Measurements from ENCODE around the gene ZBTB24.

The ZBTB24 gene

DNA sequence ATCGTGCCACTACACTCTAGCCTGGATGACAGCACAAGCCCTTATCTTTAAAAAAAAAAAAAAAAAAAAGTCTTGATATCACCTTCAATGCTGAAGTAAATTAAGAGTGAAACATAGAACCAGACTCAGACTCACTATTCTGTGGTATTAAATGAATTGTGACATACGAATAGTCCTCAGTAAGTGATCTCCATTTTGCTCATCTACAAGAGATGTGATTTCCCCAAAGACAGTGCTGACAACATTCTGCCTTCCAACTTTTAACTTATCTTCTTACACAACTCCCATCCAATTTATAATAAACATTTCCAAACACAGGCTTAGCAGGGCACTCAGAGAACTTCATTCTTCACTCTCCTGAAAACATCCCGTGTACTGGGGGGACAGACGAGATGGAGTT is 8.0 kb downstream of the ZBTB24 start:
- no peak for DNase-seq (ENCODE audit: low spot score)
- TF ChIP-seq, protein P1, sequence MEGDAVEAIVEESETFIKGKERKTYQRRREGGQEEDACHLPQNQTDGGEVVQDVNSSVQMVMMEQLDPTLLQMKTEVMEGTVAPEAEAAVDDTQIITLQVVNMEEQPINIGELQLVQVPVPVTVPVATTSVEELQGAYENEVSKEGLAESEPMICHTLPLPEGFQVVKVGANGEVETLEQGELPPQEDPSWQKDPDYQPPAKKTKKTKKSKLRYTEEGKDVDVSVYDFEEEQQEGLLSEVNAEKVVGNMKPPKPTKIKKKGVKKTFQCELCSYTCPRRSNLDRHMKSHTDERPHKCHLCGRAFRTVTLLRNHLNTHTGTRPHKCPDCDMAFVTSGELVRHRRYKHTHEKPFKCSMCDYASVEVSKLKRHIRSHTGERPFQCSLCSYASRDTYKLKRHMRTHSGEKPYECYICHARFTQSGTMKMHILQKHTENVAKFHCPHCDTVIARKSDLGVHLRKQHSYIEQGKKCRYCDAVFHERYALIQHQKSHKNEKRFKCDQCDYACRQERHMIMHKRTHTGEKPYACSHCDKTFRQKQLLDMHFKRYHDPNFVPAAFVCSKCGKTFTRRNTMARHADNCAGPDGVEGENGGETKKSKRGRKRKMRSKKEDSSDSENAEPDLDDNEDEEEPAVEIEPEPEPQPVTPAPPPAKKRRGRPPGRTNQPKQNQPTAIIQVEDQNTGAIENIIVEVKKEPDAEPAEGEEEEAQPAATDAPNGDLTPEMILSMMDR (IDR thresholded peaks at IDR 0.05; ENCODE audit: extremely low read depth, insufficient read depth, missing control alignments): no peak
- in situ Hi-C loops (cut with MboI; ENCODE audit: low pct_unique_long_range_greater_than_20kb, low sequenced_read_pairs, unreplicated experiment): no loop called here

GRCh38 chr6:109473120-109473519 is 9.9 kb downstream of the ZBTB24 start:
- in situ Hi-C loops (cut with MboI; ENCODE audit: low pct_unique_long_range_greater_than_20kb, low sequenced_read_pairs, unreplicated experiment): no loop called here
- DNase-seq (ENCODE audit: low spot score): no peak
- TF ChIP-seq, protein P1 (IDR thresholded peaks at IDR 0.05; ENCODE audit: extremely low read depth, insufficient read depth, missing control alignments): no peak

- in situ Hi-C loops (cut with MboI; ENCODE audit: low pct_unique_long_range_greater_than_20kb, low sequenced_read_pairs, unreplicated experiment): no loop called here
- no peak for DNase-seq (ENCODE audit: low spot score)
- TF ChIP-seq, protein P1 (IDR thresholded peaks at IDR 0.05; ENCODE audit: extremely low read depth, insufficient read depth, missing control alignments): peak; percentile 39
Measured at GRCh38 chr6:109472132-109472995, 10.7 kb downstream of the ZBTB24 start.

DNA sequence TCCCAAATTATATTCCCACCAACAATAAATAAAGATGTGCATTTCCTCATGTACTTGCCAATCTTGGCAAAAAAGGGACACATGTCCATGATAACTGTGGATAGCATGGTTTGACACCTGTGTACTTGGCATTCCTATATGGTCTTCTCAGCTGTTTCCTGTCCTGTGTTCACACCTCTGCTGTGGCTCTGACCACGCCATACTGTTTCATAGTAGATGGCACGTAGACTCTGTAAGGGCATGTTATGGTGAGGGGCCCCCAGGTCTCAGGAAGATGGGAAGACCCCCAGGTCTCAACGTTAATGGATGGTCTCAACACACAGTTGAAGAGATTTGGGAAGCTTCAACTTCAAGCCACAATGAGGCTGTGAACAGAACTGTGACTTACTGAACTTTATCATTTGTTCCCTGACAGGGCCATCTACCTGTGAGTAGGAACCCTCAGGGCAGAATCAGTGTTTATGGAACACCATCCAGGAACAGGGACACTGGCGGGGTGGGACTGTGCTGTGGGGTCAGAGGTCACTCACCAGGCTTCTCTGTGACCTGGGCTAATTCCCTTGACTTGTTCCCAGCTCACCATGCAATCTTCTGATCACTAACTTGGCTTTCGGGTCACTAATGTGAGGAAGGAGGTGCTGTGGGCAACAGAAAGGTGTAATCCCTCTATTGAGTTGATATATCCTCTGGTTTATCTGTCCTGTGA is 11.8 kb downstream of the ZBTB24 start:
- no peak for DNase-seq (ENCODE audit: low spot score)
- in situ Hi-C loops (cut with MboI; ENCODE audit: low pct_unique_long_range_greater_than_20kb, low sequenced_read_pairs, unreplicated experiment): no loop called here

DNA sequence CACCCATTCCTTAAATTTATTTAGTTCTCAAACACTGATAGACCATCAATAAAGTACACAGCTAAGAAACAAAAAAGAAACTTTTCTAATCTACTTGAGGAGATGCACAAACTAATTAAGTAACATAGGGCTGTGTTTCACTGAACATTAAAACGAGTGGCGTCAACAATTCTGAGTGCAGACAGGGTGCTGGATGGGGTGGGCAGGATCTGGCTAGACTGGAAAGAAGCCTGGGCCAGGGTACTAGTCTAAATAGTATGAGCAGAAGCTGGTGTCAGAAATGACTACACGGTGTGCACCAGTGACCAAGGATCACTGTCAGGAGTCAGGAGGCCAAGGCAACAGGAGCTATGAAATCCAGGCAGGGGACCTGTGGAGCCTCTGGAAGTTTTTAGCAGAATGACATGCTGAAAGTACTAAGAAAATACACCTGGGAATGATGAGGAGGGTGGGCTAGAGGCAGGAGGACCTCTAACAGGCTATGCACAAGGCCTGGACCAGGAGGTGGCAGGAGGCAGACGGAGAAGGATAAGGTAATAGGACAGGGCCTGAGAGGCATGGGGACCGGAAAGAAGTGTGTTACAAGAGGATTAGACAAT is 13.3 kb downstream of the ZBTB24 start:
- DNase-seq (ENCODE audit: low spot score): no peak
- TF ChIP-seq, protein P1 (IDR thresholded peaks at IDR 0.05; ENCODE audit: extremely low read depth, insufficient read depth, missing control alignments): no peak
- in situ Hi-C loops (cut with MboI; ENCODE audit: low pct_unique_long_range_greater_than_20kb, low sequenced_read_pairs, unreplicated experiment): no loop called here

More for the DNA sequence above, 11.8 kb downstream of the ZBTB24 start:
- TF ChIP-seq, protein P1 (IDR thresholded peaks at IDR 0.05; ENCODE audit: extremely low read depth, insufficient read depth, missing control alignments): no peak

- in situ Hi-C loops (cut with MboI; ENCODE audit: low pct_unique_long_range_greater_than_20kb, low sequenced_read_pairs, unreplicated experiment): no loop called here
- no peak for DNase-seq (ENCODE audit: low spot score)
- TF ChIP-seq, protein P1 (IDR thresholded peaks at IDR 0.05; ENCODE audit: extremely low read depth, insufficient read depth, missing control alignments): no peak
Measured at GRCh38 chr6:109467696-109468095, 15.3 kb downstream of the ZBTB24 start.

Measured in GM13977 (cell line).